GM11168 (cell line): ENCODE data around the gene DLX6.

ENCODE experiments used
- in situ Hi-C: fragments of 300-500 bp; cut with MboI; formaldehyde crosslinking; loops from one replicate; pipeline ENCODE4 v1.12.0; 2022; ENCODE audit warnings: low sequenced_read_pairs; ENCODE audit not compliant: unreplicated experiment

DLX6 gene

DNA sequence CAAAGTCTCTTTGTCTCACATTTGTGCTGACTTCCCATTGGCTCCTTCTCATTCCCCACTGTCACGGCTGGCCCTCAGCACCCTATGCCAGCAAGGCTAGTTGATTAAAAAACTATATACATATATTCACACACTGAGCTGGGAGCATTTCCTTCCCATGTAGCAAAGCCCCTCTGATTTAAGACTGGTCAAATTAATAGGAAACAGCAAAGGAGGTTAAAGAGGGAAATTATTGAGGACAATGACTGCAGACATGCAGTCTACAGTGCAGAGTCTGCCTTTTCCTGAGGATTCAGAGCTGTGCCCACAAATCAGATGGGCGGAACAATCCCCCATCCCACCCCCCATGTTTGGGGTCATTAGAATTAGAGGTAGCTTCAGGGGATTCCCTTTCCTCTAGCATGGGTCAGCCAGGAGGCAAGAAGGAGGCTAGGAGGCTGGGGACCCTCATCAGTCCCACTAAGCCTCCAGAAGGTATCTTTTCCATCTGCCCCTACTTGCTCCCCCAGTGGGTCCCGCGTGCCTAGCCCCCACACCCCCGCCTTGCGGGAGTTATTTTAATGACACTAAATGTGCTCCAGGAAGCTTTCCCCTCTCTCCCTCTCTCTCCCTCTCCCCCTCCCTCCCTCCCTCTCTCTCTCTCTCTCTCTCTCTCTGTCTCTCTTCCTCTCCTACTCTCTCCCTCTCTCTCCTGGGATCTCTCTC lies 9.8 kb upstream of the DLX6 start:
- in situ Hi-C loops, result no loop called here

DNA sequence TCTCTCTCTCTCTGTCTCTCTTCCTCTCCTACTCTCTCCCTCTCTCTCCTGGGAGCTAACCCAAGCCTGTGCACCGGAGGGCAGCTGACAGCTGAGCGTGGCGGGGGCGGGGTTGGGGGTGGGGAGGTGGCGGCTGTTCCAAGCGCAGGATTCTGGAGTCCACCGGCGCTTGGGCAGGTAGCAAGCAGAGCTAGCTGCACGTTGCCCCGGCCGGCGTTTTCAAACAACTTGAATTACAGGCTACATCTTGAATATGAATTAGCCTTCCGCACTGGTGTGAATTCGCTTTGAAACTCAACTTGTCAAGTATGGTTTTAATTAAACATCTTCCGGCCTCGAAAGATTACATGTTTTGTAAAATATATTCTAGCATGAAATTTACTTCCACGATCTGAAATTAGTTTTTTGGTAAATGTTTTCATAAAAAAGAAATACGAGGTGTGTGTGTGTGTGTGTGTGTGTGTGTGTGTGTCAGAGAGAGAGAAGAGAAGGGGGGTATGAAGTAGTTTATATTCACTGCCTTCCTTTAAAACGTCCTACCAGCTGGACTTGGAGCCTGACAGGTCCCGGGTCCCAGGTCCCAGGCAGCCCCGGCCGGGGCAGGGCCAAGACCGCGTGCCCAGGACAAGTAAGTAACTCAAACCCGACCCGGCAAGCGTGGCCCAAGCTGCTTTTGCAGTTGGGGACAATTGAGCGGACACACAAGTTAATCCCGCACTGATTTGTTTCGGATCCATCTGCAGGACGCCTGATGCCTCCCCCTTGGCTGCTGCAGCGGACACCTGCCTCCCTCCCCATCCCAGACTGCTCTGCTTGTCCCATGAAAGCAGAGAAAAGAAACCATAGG lies 9.0 kb upstream of the DLX6 start:
- in situ Hi-C loops, result no loop called here

DNA sequence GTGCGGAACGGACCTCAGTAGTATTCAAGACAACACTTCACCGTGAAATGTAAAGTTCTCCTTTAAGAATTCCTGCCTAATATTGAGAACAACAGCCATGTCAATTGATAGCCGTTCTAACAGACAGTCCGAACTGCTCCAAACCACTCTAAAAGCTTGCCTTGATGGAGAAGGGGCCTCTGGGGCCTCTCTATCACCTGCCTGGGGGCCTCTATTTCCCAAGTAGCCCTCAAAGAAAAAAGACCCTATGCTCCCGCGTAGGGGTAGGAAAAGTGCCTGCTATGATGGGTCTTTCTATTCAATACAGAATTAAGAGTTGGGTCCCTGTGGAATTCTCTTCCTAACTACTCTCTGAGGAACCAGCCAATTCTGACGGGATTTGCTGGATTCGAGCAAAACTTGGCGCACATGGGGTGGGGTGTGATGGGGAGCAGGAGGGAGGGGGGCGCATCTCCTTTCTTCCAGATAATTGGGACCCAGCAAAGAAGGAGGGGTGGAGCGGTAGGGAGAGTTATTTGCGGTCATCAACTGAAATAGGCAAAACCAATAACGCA lies 8.3 kb upstream of the DLX6 start:
- in situ Hi-C loops, result no loop called here

DNA sequence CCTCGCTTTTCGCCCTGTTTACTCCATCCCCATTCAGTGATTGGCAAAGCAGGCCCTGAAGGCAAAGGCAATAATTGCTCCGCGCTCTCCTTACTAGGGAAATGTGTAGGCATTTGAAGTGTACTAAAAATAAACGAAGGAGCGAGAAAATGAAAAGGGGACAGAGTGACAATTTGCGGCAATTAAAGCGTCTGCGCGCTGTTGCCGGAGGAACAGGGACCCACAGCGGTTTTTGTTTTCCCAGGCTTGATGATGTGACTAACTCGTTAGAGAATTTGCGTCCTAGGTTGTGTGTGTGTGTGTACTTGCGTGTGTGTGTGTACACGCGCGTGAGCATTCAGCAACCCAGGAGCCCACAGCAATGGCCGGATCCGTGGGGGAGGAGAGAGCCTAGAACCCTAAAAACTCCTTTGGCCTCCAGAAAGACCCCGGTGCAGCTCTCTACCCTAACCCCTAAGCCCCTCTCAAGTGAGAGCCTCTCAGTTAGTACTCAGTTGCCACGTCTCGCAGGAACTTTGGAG lies 7.8 kb upstream of the DLX6 start:
- in situ Hi-C loops, result no loop called here

DNA sequence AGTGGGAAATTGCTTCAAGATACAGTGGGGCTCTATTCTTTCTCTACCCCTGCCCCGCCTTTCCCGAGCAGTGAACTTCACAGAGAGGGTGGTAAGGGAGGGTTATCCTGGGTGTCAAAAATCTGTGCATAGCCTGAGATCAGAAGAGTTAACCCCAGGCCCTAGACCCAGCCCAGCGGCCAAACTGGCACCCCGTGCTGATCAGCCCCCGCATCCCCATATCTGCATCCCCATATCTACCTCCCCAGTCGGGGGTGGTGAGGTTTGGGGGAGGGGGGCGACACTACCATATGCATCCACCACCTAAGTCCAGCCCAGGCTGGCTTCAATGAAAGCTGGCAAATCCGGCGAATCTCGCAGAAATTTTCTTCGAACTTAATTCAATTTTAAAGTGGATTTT lies 7.0 kb upstream of the DLX6 start:
- in situ Hi-C loops, result no loop called here

DNA sequence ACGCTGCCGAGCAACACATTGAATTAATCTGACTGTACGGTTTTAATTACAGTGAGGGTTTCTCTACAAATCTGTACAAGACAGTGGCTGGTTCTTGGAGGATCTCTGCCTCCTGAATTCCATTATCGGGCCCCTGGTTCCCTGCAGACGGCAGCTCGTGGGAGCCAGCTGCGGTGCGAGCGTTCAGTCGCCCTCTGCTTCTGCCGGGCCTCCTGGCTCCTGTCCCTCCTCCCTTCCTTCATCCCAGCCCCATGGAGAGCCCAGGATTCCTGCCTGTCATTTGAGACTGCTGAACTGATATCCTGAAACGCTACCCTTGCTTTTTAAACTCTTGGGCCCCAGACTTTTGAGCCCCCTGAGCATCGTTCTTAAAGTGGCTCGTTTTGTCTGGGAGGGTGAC lies 6.6 kb upstream of the DLX6 start:
- in situ Hi-C loops, result no loop called here

DNA sequence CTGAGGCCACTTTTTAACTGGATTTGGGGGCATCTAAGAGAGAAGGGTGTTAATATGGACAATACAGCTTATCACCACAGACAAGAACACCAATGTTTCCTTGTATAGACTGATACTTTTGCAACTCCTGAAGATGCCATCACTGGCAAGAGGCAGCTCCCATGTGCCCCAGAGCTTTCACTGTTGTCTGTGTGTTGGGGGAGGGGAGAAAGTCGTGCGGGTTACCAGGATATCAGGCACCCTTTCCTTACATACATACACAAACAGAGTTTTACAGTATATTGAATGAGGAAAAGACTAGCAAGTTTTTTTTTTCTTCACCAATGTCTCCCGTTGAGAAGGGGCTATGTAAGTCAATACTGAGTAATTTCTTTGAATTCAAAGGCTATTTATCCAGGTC lies 4.1 kb upstream of the DLX6 start:
- in situ Hi-C loops, result no loop called here

DNA sequence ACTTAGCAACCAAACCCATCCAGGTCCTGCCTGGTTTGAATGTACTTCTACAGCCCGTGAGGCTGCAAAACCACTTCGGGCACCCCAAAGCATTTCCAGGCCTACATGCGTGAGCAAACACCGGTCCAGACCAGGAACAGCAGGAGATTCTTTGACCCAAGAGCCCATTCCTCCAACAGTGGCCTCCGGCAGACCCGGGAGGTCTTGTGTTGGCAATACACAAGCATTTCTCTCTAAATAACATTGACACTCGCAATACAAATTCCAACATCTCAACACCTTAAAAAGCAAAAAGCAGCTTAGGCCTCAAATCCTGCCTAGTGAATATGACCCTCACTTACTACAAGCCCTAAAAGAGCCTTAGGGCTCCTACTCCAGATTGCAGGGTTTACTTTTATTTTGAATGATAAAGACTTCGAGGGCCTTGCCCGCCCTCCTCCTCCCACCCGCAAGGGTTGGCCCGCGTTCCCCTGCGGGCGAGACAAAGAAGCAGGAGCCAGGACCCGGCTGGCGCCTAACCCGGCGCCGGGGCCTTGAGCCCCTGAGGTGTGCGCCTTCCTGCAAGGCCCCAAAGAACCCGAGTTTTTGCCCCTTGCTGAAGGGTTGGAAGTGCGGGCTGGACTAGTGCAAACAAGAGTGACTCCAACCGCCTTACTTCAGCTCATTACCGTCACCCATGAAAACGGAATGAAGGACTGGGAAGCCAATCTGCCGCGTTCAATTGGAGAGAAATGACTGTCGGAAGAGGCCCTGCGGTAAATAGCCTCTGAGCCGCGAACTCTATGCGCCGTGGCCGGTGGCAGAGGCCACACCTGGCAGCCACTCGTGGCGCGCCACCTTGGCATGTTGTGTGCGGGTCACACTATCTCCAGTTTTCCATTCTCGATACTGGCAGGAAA lies 3.4 kb upstream of the DLX6 start:
- in situ Hi-C loops, result no loop called here

DNA sequence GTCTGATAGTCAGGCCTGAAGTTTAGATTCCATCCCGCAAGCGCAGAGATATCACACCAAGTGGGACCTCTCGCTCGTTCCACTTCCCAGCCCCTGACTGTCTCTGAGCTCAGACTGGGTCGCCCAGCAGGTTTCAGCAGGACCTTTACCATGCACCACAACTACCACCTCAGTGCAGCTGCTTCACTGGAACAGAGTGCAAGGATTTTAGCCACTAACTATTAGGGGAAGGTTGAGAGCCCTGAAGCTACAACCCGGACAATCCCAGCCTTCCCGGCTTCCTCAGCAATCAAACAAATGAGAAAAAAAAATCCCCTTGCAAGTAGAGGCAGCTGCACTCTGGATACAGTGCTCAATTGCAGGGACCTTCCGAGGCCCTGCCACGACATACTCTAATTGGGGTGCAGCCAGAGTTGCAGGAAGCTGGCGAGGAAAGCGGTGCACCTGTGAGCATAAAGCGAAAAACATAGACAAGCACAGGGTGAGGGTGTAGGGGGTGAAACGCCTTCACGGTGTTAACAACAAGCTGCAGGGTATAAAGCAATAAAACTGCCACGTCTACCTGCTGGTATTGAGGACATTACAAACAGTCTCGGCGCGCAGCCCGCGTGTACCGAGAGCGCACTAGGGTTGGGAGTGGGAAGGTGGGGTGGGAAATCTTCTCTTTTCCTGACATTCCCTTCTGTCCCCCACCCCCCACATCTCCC lies 2.6 kb upstream of the DLX6 start:
- in situ Hi-C loops, result no loop called here

DNA sequence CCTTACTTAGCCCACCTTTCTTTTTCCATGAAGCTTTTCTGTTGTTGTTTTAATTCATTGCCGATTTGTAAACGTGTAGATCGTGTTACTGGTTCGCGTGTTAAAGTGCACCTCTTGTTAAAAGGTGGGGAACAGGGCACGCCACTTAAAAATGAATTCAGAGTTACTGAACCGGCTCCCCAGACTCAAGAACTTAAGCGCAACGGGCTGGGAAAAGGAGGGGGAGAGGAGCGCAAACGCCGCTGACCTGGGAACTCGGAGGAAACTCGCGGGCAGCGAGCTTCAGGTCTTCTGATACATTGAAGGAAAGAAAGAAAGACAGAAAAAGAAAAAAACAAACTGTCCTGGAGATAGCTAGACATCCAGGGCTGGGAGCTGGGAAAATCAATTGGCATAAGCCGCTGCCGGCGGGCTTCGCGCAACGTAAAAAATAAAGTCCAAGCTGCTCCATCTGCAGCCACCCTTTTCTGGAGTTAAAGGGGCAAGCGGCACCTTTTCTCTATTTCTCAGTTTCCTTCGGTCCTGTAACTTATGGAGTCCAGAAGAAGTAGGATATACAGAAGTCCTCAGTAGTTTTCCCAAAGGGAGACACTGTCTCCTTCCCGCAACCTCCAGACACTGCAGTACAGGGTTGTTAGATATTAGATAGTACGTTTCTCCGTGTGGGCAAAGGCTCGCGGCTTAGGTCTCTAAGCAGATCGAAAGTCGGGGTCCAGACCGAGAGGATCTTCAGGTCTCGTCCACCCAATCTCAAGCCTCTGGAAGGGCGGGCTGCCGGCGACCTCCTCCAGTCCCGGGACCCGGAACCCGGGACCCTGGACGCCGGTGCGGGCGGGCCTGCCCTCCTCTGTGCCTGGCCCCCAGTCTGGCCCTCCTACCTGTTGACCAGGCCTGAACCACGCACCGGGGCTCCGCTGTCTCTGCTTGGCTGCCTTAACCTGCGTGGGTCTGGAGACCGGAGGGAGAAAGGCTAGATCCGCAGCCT lies 1.8 kb upstream of the DLX6 start:
- in situ Hi-C loops, result no loop called here

DNA sequence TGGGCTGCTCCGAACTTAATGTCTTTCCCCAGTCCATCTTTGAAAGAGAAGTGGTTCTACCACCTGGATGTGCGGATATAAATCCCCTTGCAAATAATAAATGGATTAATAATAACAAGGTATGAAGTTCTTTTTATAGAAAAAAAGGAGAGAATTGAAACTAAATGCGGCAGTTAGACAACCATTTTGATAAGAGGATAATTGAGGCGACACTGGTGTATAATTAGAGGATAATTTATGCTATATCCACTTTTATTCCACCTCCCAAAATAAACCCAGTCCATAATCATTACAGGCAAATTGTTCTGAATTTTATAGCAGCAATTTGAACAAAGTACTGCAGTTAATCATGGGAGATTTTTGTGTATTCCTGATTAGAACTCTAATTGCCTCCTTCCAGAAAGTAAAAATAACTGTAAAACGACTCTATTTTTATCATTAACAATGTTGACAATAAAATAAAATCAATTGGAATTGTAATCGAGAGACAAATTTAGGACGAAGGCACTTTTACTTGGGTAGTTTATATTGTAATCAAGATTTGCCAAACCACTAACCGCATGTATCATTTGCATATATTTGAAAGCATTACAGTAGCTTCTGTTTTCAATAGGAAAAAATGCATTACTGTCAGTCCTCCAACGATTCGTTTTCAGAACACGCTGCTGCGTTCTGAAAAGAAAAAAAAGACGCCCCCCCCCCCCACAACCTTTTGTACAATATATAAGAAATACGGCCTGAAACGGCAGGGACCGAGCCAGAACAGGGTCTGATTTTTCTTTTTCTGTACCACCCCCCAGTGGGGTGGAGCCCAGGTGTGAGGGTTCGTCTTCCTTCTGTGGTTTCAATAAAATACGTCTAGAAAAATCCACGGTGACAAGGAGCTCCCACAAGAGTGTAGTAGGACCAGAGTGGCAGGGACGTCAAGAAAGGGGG lies 838 bp upstream of the DLX6 start:
- in situ Hi-C loops, result no loop called here

DNA sequence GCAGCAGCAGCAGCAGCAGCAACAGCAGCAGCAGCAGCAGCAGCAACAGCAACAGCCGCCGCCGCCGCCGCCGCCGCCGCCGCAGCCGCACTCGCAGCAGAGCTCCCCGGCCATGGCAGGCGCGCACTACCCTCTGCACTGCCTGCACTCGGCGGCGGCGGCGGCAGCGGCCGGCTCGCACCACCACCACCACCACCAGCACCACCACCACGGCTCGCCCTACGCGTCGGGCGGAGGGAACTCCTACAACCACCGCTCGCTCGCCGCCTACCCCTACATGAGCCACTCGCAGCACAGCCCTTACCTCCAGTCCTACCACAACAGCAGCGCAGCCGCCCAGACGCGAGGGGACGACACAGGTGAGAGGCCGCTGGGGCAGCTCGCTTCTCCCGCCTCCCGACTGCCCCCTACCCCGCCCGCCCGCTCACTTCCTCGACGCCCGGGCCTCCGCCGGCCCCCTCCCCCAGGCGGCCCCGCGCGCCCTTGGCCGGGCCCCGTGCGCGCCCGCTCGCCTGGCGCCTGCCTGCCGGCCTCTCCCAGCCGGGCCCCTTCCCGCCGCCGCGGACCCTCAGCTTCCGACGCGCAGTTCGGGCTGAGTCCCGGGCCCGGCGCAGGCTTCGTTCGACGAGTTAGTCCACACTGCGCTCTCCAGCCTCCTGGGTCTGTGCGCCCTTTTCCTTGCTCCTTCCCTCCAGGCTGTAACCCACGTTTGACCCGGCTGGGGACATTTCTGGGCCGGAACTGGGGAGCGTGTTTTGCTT lies 882 bp downstream of the DLX6 start:
- in situ Hi-C loops, result no loop called here

DNA sequence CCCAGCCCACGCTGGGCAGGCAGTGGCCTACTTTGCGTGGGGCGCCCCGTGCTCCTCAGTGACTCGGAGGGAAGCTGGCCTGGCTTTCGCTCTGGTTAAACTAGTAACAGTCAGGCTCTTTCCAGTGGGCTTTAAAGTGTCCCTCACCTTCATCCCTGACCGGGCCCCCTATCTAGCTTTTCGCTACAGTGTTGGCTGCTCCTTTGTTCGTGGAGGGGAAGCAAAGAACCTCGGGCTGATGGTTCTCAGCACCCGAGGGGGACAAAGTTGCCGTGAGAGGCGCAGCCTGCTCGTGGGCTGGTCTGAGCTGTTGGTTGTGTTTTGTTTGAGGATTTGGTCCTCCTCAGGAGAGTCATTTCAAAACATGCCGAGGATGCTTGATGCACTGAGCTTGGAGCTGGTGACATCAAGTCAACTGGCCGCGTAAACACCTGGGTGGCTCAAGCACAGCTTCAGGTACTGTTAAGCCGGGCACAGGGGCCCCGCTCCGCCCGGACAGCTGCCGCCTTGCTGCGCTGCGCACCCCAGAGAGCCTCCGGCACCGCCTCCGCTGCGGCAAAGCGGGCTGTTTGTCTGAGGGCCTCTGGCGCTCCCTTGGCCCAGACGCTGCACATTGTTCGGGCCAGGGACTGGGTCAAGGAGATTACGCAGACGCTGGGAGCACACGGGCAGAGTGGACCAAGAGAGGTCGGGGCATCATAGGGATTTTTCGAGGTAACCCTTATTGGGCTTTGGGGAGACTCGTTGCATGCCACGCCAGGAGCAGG lies 1.6 kb downstream of the DLX6 start:
- in situ Hi-C loops, result no loop called here

DNA sequence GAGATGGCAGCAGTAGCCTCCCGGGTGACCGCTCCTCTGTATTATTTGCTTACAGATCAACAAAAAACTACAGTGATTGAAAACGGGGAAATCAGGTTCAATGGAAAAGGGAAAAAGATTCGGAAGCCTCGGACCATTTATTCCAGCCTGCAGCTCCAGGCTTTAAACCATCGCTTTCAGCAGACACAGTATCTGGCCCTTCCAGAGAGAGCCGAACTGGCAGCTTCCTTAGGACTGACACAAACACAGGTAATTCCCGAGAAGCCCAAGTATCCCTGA lies 2.2 kb downstream of the DLX6 start:
- in situ Hi-C loops, result no loop called here

DNA sequence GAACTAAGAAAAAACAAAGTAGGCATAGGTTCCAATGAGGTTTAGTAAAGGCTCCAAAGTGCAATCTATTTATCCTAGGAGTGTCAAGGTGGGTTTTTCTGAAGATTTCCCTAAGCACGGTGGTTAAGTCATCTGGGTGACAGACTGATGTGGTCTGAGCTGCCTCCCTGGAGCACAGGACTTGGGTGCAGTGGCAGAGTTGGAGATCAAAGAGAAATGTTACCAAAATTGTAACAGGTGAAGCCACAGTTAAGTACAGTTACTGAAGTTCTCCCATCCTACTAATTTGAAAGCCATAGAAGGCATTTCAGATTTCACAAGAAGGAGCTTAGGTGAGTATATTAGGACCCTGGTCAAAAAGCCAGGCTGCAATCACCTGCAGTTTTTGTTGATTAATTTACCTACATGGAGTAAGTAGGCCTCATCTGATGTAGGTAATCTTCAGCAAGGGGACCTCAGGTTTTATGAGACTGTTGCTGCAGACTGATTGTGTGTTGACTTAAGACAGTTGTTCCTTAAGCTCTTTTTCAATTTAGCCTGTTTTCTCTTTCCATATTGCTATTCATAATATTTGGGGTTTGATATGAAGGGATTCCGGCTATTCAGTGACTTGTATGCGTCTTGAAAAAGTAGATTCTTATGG lies 3.0 kb downstream of the DLX6 start:
- in situ Hi-C loops, result no loop called here
